Endodermal cell (in vitro differentiated cells): ENCODE measurements around the gene CROCC2. TPM values are rescaled to one million over a fixed set of nuclear protein-coding genes. Genes with fewer than 3 reads are reported as not detected.

Experiments used
- DNase-seq: peaks from one replicate; pipeline ENCODE4 v3.0.0-alpha.2; 2017
- H3K27ac ChIP-seq: 2 replicates; pipeline ENCODE4 v1.5.1; 2013; ENCODE audit warnings: mild to moderate bottlenecking, low read depth, low read length, moderate library complexity
- H3K27me3 ChIP-seq: 2 replicates; pipeline ENCODE4 v1.6.1; 2013; ENCODE audit warnings: mild to moderate bottlenecking, low read length, moderate library complexity; ENCODE audit not compliant: insufficient read depth, control insufficient read depth, poor library complexity, severe bottlenecking
- H3K36me3 ChIP-seq: 2 replicates; pipeline ENCODE4 v1.7.0; 2013; ENCODE audit warnings: mild to moderate bottlenecking, low read length, moderate library complexity; ENCODE audit not compliant: control insufficient read depth, insufficient read depth
- H3K4me1 ChIP-seq: one replicate; pipeline ENCODE4 v1.7.0; 2013; ENCODE audit warnings: low read length; ENCODE audit not compliant: control insufficient read depth, insufficient read depth
- H3K4me3 ChIP-seq: 2 replicates; pipeline ENCODE4 v1.5.1; 2013; ENCODE audit warnings: mild to moderate bottlenecking, low read length, moderate library complexity
- H3K9ac ChIP-seq: 2 replicates; pipeline ENCODE4 v1.6.1; 2013; ENCODE audit warnings: mild to moderate bottlenecking, low read length, moderate library complexity; ENCODE audit not compliant: poor library complexity, severe bottlenecking; ENCODE audit errors: extremely low read depth
- H3K9me3 ChIP-seq: 2 replicates; pipeline ENCODE4 v1.6.1; 2013; ENCODE audit warnings: mild to moderate bottlenecking, low read length, moderate library complexity; ENCODE audit not compliant: control insufficient read depth
- H3K27ac Mint-ChIP-seq: 2 replicates; pipeline ENCODE4 v1.8.0; 2020; ENCODE audit warnings: mixed read lengths
- H3K27me3 Mint-ChIP-seq: 2 replicates; pipeline ENCODE4 v1.8.0; 2021; ENCODE audit warnings: mild to moderate bottlenecking, mixed read lengths; ENCODE audit not compliant: insufficient read depth
- H3K36me3 Mint-ChIP-seq: 2 replicates; pipeline ENCODE4 v1.8.0; 2020; ENCODE audit warnings: low read depth, mixed read lengths
- H3K4me1 Mint-ChIP-seq: 2 replicates; pipeline ENCODE4 v1.8.0; 2020; ENCODE audit warnings: mixed read lengths
- H3K4me3 Mint-ChIP-seq: 2 replicates; pipeline ENCODE4 v1.8.0; 2020; ENCODE audit warnings: mild to moderate bottlenecking, moderate library complexity, mixed read lengths
- H3K9me3 Mint-ChIP-seq: 2 replicates; pipeline ENCODE4 v1.8.0; 2020; ENCODE audit warnings: mild to moderate bottlenecking, mixed read lengths
- WGBS, 2 experiments: methylation state at CpG; one replicate each; pipeline versions ENCODE4 v1.1.5 to v1.1.7; 2013; ENCODE audit warnings: missing lambda C conversion rate in 2 of 2, mixed read lengths in 1 of 2; ENCODE audit not compliant: insufficient coverage in 1 of 2, insufficient read length in 1 of 2; 5-methylcytosine and 5-hydroxymethylcytosine counted together
- total RNA-seq, 2 donors: library from RNA; stranded (reverse); fragmentation: NEBNext Ultra II Directional in 1 of 2; extraction: Animal tissue kit (Norgen Biotek cat#: 25700) in 1 of 2; gene quantifications; 2 replicates in 1 of 2; 3 replicates in 1 of 2; pipeline ENCODE4 v1.2.1, GENCODE V29; 2021
- TF ChIP-seq, protein P1 (sequence below): fragments of 200-600 bp; sonication (generic); conservative IDR thresholded peaks from 2 replicates; pipeline ENCODE4 v1.5.0; 2021; ENCODE audit warnings: antibody characterized with exemption, mild to moderate bottlenecking

CROCC2 gene
- total RNA-seq, 2 donors from 2014 or later = not detected

DNA sequence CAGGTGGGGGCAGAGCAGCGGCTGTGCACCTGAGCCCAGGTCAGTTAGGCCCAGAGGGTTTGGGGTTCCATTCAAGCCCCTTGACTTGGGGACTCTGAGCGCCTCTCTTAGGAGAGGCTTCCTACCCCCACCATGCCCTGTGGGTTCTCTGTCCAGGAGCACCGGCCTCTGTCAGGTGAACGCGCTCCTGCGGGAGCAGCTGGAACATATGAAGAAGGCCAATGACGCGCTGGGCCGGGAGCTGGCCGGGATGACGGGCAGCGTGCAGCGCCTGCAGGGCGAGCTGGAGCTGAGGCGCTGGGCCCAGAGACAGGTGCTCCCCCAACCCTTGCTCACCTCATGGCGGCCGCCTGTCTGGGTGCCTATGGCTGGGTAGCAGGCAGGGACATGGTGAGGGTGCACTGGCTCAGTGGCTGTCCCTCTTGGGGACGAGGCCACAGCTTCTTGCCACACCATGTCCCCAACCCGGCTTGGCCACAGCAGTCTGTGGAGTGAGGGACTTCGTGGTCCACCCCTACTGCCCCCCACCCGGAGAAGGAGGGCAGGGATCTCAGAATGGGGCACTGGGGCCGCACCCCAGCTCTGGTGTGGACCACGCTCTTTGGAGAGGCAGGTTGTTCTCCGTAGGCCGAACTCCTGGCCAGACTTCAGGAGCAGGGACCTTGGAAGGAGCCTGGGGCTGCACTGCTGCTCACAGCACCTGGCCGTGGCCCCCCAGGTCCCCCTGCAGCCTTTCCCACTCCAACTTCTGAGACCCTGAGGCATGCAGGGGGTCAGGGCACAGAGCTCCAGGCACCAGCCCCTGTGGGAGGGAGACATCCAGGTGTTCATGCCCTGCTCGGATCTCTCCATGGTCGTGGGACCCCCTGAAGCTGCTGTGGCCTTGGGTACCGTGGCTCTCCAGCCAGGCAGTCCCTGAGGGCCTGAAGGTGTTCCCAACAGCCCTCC, 19.7 kb downstream of the CROCC2 start:
- Mint-ChIP-seq H3K4me1 (no peaks in the 10 kb centered on the region), H3K9me3 (no peaks in the 10 kb centered on the region)

DNA sequence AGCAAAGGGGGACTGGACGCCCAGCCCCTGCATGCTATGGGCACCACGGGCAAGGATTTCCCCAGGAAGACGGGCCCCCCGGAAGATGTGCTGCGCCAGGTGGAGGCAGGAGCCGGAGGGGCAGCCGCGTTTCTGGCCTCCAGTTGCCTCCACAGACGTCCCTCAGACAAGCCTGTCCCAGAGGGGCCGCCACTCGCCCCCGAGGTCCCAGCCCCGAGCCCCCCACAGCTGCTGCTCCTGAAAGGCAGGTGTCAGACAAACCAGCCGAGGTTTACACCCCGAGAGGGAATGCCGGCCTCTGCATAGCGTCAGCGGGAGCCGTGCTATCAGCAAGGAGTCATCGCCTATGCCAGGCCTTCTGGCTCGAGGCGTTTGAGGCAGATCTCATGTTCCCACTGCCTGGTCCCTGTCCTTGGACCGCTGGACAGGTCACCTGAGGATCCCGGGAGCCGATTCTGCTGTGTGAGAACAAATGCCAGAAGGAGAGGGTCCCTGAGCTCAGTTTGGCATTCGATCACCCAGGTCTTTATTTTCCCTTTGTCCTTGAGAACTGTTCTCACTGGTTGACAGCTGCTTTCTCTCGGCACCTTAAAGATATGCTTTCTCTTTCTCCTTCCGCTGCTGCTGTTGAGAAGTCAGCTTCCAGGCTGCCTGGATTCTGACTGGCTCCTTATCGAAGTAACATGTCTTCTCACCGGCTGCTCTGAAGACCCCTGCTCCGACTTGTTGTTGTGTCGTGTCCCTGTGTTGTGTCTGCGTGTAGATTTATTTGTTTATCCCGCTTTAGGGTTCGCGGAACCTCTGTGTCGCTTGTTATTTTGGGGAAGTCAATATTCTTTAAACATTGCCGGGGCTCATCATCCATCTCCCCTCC, 20.6 kb downstream of the CROCC2 start:
- no peaks in the 10 kb centered on the region for H3K27me3 ChIP-seq
- peak; percentile 57 for DNase-seq
- TF ChIP-seq, protein P1, sequence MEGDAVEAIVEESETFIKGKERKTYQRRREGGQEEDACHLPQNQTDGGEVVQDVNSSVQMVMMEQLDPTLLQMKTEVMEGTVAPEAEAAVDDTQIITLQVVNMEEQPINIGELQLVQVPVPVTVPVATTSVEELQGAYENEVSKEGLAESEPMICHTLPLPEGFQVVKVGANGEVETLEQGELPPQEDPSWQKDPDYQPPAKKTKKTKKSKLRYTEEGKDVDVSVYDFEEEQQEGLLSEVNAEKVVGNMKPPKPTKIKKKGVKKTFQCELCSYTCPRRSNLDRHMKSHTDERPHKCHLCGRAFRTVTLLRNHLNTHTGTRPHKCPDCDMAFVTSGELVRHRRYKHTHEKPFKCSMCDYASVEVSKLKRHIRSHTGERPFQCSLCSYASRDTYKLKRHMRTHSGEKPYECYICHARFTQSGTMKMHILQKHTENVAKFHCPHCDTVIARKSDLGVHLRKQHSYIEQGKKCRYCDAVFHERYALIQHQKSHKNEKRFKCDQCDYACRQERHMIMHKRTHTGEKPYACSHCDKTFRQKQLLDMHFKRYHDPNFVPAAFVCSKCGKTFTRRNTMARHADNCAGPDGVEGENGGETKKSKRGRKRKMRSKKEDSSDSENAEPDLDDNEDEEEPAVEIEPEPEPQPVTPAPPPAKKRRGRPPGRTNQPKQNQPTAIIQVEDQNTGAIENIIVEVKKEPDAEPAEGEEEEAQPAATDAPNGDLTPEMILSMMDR = no peak
- H3K27ac ChIP-seq = no peak overlapping the region
- no peaks in the 10 kb centered on the region for H3K9me3 ChIP-seq
- H3K4me3 ChIP-seq = no peak overlapping the region
- H3K9ac ChIP-seq = no peak overlapping the region
- 88 to 89% methylated on average over 27 to 38 of the region's 38 CpGs for WGBS, 2 experiments
- H3K4me1 ChIP-seq = no peaks in the 10 kb centered on the region
- Mint-ChIP-seq H3K4me1 (no peaks in the 10 kb centered on the region), H3K4me3 (no peak overlapping the region), H3K27me3 (no peaks in the 10 kb centered on the region), H3K36me3 (no peaks in the 10 kb centered on the region), H3K9me3 (no peaks in the 10 kb centered on the region), H3K27ac (no peak overlapping the region)
- H3K36me3 ChIP-seq = no peaks in the 10 kb centered on the region

More for the DNA sequence above, 19.7 kb downstream of the CROCC2 start:
- Histone ChIP-seq H3K27ac (no peak overlapping the region), H3K9me3 (no peaks in the 10 kb centered on the region), H3K9ac (no peak overlapping the region), H3K4me1 (no peaks in the 10 kb centered on the region), H3K4me3 (no peak overlapping the region), H3K36me3 (no peaks in the 10 kb centered on the region), H3K27me3 (no peaks in the 10 kb centered on the region)
- Mint-ChIP-seq H3K4me3 (no peak overlapping the region), H3K27me3 (no peaks in the 10 kb centered on the region), H3K36me3 (no peaks in the 10 kb centered on the region), H3K27ac (no peak overlapping the region)
- TF ChIP-seq, protein P1 = no peak
- WGBS, 2 experiments = 95 to 96% methylated on average over 17 to 29 of the region's 29 CpGs
- DNase-seq = peak; percentile 54

DNA sequence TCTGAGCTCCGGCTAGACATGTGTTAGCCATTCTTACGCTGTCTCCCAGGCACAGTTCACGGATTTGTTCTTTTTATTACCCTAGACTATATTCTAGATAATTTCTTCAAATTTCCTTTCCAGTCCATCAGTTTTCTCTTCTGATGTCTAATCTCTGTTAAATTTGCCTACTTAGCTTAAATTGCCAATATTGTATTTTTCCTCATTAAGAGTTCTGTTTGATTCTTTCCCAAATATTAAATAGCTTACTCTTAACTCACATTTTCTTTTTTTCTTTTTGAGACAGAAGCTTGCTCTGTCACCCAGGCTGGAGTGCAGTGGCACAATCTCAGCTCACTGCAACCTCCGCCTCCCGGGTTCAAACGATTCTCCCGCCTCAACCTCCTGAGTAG, 21.2 kb downstream of the CROCC2 start:
- Mint-ChIP-seq H3K27ac (no peak overlapping the region), H3K27me3 (no peaks in the 10 kb centered on the region), H3K36me3 (no peaks in the 10 kb centered on the region), H3K4me1 (no peaks in the 10 kb centered on the region), H3K4me3 (no peak overlapping the region), H3K9me3 (no peaks in the 10 kb centered on the region)
- Histone ChIP-seq H3K4me1 (no peaks in the 10 kb centered on the region), H3K4me3 (no peak overlapping the region), H3K9me3 (no peaks in the 10 kb centered on the region), H3K27me3 (no peaks in the 10 kb centered on the region), H3K27ac (no peak overlapping the region), H3K9ac (no peak overlapping the region), H3K36me3 (no peaks in the 10 kb centered on the region)
- WGBS, 2 experiments = 93 to 95% methylated on average over 7 of the region's 7 CpGs
- no peak for DNase-seq
- TF ChIP-seq, protein P1 = no peak
